GM21390 (cell line): ENCODE data around the gene DR1.
"Not testable (repeated sequence)": the region's sequence is repeated elsewhere in the genome, so short reads cannot be mapped to it uniquely, and the experiment has no call there.

Experiments used
- ATAC-seq: cut with Tn5 transposase; IDR thresholded peaks from one replicate; pipeline ENCODE4 v1.9.1; 2021; ENCODE audit not compliant: unreplicated experiment

The DR1 gene

GRCh38 chr1:93374334-93375106 lies 28.8 kb downstream of the DR1 start:
- no peak for ATAC-seq

GRCh38 chr1:93384656-93385055 lies 38.9 kb downstream of the DR1 start:
- ATAC-seq = no peak

GRCh38 chr1:93386268-93386667 lies 40.6 kb downstream of the DR1 start:
- not testable (repeated sequence) for ATAC-seq

GRCh38 chr1:93394514-93394913 lies 48.8 kb downstream of the DR1 start:
- ATAC-seq = no peak

GRCh38 chr1:93395195-93395594 lies 49.5 kb downstream of the DR1 start:
- no peak for ATAC-seq

- no peak for ATAC-seq
Measured at GRCh38 chr1:93399781-93400180, 54.1 kb downstream of the DR1 start.

GRCh38 chr1:93408203-93408602 lies 62.5 kb downstream of the DR1 start:
- ATAC-seq = no peak

GRCh38 chr1:93411000-93411399 lies 65.3 kb downstream of the DR1 start:
- no peak for ATAC-seq

- no peak for ATAC-seq
Measured at GRCh38 chr1:93414749-93415148, 69.0 kb downstream of the DR1 start.

GRCh38 chr1:93415296-93415695 lies 69.6 kb downstream of the DR1 start:
- no peak for ATAC-seq

GRCh38 chr1:93416183-93416582 lies 70.5 kb downstream of the DR1 start:
- ATAC-seq = no peak
